ENCODE results near the gene KMT2C.

- no peak for TF ChIP-seq CTCF (IDR thresholded peaks at IDR 0.05; ENCODE audit: borderline replicate concordance, extremely low read depth, low read length, poor library complexity, severe bottlenecking)
- TF ChIP-seq EZH2 (IDR thresholded peaks at IDR 0.05; ENCODE audit: borderline replicate concordance, low read depth, low read length, severe bottlenecking) = no peak
Observed at GRCh38 chr7:152411389-152411788, 24.4 kb downstream of the KMT2C start.

All from DND-41 (cell line).